Nephron (organoid): Measurements from ENCODE around the gene ANGPTL3.
"Not testable (repeated sequence)": the region's sequence is repeated elsewhere in the genome, so short reads cannot be mapped to it uniquely, and the experiment has no call there.

ENCODE experiments used
- H3K27ac Mint-ChIP-seq, 3 experiments: 2 replicates each; pipeline ENCODE4 v1.8.0; 2020; ENCODE audit warnings: mixed read lengths in 3 of 3, mild to moderate bottlenecking in 2 of 3, moderate library complexity in 1 of 3
- H3K27me3 Mint-ChIP-seq: 2 replicates; pipeline ENCODE4 v1.8.0; 2021; ENCODE audit warnings: low read depth, mild to moderate bottlenecking, moderate library complexity, mixed read lengths
- H3K36me3 Mint-ChIP-seq: 2 replicates; pipeline ENCODE4 v1.8.0; 2020; ENCODE audit warnings: low read depth, mixed read lengths
- H3K4me1 Mint-ChIP-seq: 2 replicates; pipeline ENCODE4 v1.8.0; 2020; ENCODE audit warnings: mixed read lengths
- H3K4me3 Mint-ChIP-seq, 3 experiments: 2 replicates each; pipeline ENCODE4 v1.8.0; 2020; ENCODE audit warnings: mild to moderate bottlenecking in 3 of 3, mixed read lengths in 3 of 3, moderate library complexity in 2 of 3
- H3K9me3 Mint-ChIP-seq: 2 replicates; pipeline ENCODE4 v1.8.0; 2020; ENCODE audit warnings: mixed read lengths
- TF ChIP-seq, protein P1 (sequence below), 3 experiments: fragments of 200-600 bp; sonication (generic); IDR thresholded peaks; one replicate each; pipeline ENCODE4 v1.5.0; 2021; ENCODE audit warnings: antibody characterized with exemption in 3 of 3; ENCODE audit not compliant: unreplicated experiment in 3 of 3

Gene ANGPTL3, protein sequence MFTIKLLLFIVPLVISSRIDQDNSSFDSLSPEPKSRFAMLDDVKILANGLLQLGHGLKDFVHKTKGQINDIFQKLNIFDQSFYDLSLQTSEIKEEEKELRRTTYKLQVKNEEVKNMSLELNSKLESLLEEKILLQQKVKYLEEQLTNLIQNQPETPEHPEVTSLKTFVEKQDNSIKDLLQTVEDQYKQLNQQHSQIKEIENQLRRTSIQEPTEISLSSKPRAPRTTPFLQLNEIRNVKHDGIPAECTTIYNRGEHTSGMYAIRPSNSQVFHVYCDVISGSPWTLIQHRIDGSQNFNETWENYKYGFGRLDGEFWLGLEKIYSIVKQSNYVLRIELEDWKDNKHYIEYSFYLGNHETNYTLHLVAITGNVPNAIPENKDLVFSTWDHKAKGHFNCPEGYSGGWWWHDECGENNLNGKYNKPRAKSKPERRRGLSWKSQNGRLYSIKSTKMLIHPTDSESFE

DNA sequence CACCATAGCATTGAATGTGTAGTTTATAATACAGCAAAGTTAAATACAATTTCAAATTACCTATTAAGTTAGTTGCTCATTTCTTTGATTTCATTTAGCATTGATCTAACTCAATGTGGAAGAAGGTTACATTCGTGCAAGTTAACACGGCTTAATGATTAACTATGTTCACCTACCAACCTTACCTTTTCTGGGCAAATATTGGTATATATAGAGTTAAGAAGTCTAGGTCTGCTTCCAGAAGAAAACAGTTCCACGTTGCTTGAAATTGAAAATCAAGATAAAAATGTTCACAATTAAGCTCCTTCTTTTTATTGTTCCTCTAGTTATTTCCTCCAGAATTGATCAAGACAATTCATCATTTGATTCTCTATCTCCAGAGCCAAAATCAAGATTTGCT, at the start of gene ANGPTL3:
Gene ANGPTL3 (plus strand): TSS at position 240 of the 400 bp plus-strand sequence. CDS start 47 bp downstream, at position 287.
- Mint-ChIP-seq H3K9me3 (no peaks in the 10 kb centered on the region), H3K4me1 (no peaks in the 10 kb centered on the region), H3K27ac (no peak within 1 kb of the TSS), H3K36me3 (peaks cover 5% of the 10 kb centered on the region), H3K27me3 (no peaks in the 10 kb centered on the region), H3K4me3 (no peak within 1 kb of the TSS)
- TF ChIP-seq, protein P1, sequence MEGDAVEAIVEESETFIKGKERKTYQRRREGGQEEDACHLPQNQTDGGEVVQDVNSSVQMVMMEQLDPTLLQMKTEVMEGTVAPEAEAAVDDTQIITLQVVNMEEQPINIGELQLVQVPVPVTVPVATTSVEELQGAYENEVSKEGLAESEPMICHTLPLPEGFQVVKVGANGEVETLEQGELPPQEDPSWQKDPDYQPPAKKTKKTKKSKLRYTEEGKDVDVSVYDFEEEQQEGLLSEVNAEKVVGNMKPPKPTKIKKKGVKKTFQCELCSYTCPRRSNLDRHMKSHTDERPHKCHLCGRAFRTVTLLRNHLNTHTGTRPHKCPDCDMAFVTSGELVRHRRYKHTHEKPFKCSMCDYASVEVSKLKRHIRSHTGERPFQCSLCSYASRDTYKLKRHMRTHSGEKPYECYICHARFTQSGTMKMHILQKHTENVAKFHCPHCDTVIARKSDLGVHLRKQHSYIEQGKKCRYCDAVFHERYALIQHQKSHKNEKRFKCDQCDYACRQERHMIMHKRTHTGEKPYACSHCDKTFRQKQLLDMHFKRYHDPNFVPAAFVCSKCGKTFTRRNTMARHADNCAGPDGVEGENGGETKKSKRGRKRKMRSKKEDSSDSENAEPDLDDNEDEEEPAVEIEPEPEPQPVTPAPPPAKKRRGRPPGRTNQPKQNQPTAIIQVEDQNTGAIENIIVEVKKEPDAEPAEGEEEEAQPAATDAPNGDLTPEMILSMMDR (IDR thresholded peaks at IDR 0.05; ENCODE audit: unreplicated experiment in 3 of 3) = no peak

DNA sequence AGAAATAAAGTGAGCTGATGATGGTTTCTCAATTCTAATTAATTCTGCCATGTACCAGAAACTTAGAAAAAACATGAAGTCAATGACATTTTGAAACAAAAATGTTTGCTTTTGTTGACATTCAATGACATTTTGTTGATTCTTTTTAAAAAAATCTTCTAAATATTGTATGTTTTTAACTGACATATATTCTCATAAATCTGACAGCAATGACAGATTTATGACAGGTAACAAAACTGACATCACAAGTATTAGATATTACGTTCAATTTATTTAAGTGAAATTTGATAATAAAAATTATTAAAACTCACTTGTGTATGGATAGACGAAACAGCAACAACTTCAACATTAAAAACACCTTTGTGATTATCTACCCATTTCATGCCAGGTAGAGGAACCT, 36.0 kb upstream of the ANGPTL3 start:
- H3K27ac Mint-ChIP-seq = no peak overlapping the region
- H3K9me3 Mint-ChIP-seq = peaks cover 15% of the 10 kb centered on the region
- no peak overlapping the region for H3K4me3 Mint-ChIP-seq
- H3K27me3 Mint-ChIP-seq = peaks cover 3% of the 10 kb centered on the region
- H3K4me1 Mint-ChIP-seq = no peaks in the 10 kb centered on the region
- TF ChIP-seq, protein P1 (IDR thresholded peaks at IDR 0.05; ENCODE audit: unreplicated experiment in 3 of 3) = no peak
- peaks cover 63% of the 10 kb centered on the region for H3K36me3 Mint-ChIP-seq

DNA sequence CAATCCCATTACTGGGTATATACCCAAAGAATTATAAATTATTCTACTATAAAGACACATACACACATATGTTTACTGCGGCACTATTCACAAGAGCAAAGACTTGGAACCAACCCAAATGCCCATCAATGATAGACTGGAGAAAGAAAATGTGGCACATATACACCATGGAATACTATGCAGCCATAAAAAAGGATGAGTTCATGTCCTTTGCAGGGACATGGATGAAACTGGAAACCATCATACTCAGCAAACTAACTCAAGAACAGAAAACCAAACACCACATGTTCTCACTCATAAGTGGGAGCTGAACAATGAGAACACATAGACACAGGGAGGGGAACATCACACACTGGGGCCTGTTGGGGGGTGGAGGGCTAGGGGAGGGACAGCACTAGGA, 30.1 kb upstream of the ANGPTL3 start:
- not testable (repeated sequence) for H3K4me3 Mint-ChIP-seq, H3K27ac Mint-ChIP-seq, H3K27me3 Mint-ChIP-seq, H3K4me1 Mint-ChIP-seq
- Mint-ChIP-seq H3K36me3 (peaks cover 91% of the 10 kb centered on the region), H3K9me3 (peaks cover 56% of the 10 kb centered on the region)

DNA sequence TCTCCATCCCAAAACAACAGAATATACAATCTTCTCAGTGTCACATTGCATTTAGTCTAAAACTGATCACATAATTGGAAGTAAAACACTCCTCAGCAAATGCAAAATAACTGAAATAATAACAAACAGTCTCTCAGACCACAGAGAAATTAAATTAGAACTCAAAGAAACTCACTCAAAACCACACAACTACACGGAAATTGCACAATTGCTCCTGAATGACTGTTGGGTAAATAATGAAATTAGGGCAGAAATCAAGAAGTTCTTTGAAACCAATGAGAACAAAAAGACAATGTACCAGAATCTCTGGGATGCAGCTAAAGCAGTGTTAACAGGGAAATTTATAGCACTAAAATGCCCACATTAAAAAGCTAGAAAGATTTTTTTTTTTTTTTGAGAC, 29.4 kb upstream of the ANGPTL3 start:
- not testable (repeated sequence) for H3K27ac Mint-ChIP-seq, H3K27me3 Mint-ChIP-seq, H3K4me3 Mint-ChIP-seq, H3K4me1 Mint-ChIP-seq
- Mint-ChIP-seq H3K36me3 (peaks cover 94% of the 10 kb centered on the region), H3K9me3 (peaks cover 61% of the 10 kb centered on the region)

DNA sequence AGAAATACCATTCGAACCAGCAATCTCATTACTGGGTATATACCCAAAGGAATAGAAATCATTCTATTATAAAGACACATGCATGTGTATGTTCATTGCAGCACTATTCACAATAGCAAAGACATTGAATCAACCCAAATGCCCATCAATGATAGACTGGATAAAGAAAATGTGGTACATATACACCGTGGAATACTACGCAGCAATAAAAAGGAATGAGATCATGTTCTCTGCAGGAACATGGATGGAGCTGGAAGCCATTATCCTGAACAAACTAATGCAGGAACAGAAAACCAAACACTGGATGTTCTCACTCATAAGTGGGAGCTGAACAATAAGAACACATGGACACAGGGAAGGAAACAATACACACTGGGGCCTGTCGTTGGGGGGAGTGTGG, 25.8 kb upstream of the ANGPTL3 start:
- Mint-ChIP-seq H3K36me3 (peaks cover 86% of the 10 kb centered on the region), H3K9me3 (peaks cover 44% of the 10 kb centered on the region)
- H3K27me3 Mint-ChIP-seq, H3K4me3 Mint-ChIP-seq, H3K27ac Mint-ChIP-seq, H3K4me1 Mint-ChIP-seq: not testable (repeated sequence)

DNA sequence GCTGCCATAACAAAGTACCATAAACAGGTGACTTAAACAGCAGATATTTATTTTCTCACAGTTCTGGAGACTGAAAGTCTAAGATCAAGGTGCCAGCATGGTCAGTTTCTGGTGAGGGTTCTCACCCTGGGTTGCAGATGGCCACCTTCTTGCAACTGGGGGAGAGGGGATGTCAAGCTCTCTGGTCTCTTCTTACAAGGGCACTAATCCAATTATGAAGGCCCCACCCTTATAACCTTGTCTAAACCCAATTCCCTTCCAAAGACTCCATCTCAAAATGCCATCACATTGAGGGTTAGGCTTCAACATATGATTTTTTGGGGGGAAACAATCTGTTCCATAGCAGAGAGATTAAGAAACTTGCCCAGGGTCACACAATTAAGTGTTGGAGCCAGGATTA, 24.8 kb upstream of the ANGPTL3 start:
- no peak overlapping the region for H3K27ac Mint-ChIP-seq
- H3K4me1 Mint-ChIP-seq = no peaks in the 10 kb centered on the region
- TF ChIP-seq, protein P1 (IDR thresholded peaks at IDR 0.05; ENCODE audit: unreplicated experiment in 3 of 3) = no peak
- H3K36me3 Mint-ChIP-seq = peaks cover 77% of the 10 kb centered on the region
- H3K27me3 Mint-ChIP-seq = no peaks in the 10 kb centered on the region
- no peak overlapping the region for H3K4me3 Mint-ChIP-seq
- H3K9me3 Mint-ChIP-seq = peaks cover 37% of the 10 kb centered on the region

DNA sequence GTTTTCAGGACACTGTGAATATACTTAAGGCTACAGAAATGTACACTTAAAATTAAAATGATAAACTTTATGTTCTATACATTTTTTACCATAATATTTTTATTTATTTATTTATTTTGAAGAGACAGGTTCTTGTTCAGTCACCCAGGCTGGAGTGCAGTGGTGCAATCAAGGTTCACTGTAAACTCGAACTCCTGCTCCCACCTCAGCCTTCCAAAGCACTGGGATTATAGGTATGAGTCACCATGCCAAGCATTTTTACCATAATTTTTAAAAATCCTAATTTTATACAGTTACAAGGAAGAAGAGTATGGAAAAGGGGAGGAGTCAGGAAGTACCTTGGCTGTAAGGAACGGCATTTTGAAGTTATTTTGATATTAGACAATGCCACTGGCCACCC, 23.6 kb upstream of the ANGPTL3 start:
- Mint-ChIP-seq H3K4me3 (no peak overlapping the region), H3K27ac (no peak overlapping the region), H3K9me3 (peaks cover 30% of the 10 kb centered on the region), H3K4me1 (no peaks in the 10 kb centered on the region), H3K36me3 (peaks cover 67% of the 10 kb centered on the region), H3K27me3 (no peaks in the 10 kb centered on the region)
- TF ChIP-seq, protein P1 (IDR thresholded peaks at IDR 0.05; ENCODE audit: unreplicated experiment in 3 of 3) = no peak
